Natural killer cell (primary cell): ENCODE results near the gene HIKESHI. TPM values are rescaled to one million over a fixed set of nuclear protein-coding genes. Genes with fewer than 3 reads are reported as not detected.
A peak's percentile ranks its signal among the peaks of the same experiment; 100 is the strongest.

Source experiments
- ATAC-seq, 3 donors: fragments of 150-1000 bp in 2 of 3; fragments of 200-7000 bp in 1 of 3; cut with Tn5 transposase; 1 replicate in 1 of 3; 2 replicates in 2 of 3; pipeline ENCODE4 v1.10.0; 2021; ENCODE audit warnings: mild to moderate bottlenecking in 2 of 3, moderate library complexity in 2 of 3
- DNase-seq, 2 donors: peaks; one replicate each; pipeline versions ENCODE4 v3.0.0 to v3.0.0-alpha.2; 2013 to 2021; ENCODE audit warnings: mixed read lengths in 1 of 2
- H3K27ac ChIP-seq: one replicate; pipeline ENCODE4 v1.5.1; 2013; ENCODE audit warnings: mild to moderate bottlenecking, low read length
- H3K27me3 ChIP-seq: one replicate; pipeline ENCODE4 v1.6.1; 2013; ENCODE audit warnings: low read length; ENCODE audit not compliant: control insufficient read depth, insufficient read depth
- H3K36me3 ChIP-seq: one replicate; pipeline ENCODE4 v1.6.1; 2013; ENCODE audit warnings: low read length; ENCODE audit not compliant: control insufficient read depth, insufficient read depth
- H3K4me1 ChIP-seq: one replicate; pipeline ENCODE4 v1.6.1; 2013; ENCODE audit warnings: low read length; ENCODE audit not compliant: control insufficient read depth, insufficient read depth
- H3K4me3 ChIP-seq: one replicate; pipeline ENCODE4 v1.5.1; 2013; ENCODE audit warnings: low read length
- H3K9me3 ChIP-seq: one replicate; pipeline ENCODE4 v1.6.1; 2013; ENCODE audit warnings: low read length; ENCODE audit not compliant: control insufficient read depth, insufficient read depth
- H3K27ac Mint-ChIP-seq, 2 donors: one replicate each; pipeline ENCODE4 v1.8.0; 2022; ENCODE audit warnings: mild to moderate bottlenecking in 2 of 2, mixed read lengths in 2 of 2, moderate library complexity in 1 of 2
- H3K27me3 Mint-ChIP-seq, 2 donors: one replicate each; pipeline ENCODE4 v1.8.0; 2022; ENCODE audit warnings: low read depth in 2 of 2, mixed read lengths in 2 of 2
- H3K36me3 Mint-ChIP-seq: one replicate; pipeline ENCODE4 v1.8.0; 2022; ENCODE audit warnings: mixed read lengths
- H3K4me1 Mint-ChIP-seq, 2 donors: one replicate each; pipeline ENCODE4 v1.8.0; 2022; ENCODE audit warnings: mixed read lengths in 2 of 2
- H3K4me3 Mint-ChIP-seq: one replicate; pipeline ENCODE4 v1.8.0; 2022; ENCODE audit warnings: mild to moderate bottlenecking, moderate library complexity, mixed read lengths
- H3K9me3 Mint-ChIP-seq, 2 donors: one replicate each; pipeline ENCODE4 v1.8.0; 2022; ENCODE audit warnings: mixed read lengths in 2 of 2
- CTCF ChIP-seq: fragments of 200-600 bp; IDR thresholded peaks from one replicate; pipeline ENCODE4 v1.8.0; 2022; ENCODE audit warnings: antibody characterized with exemption
- WGBS: methylation state at CpG from one replicate; pipeline ENCODE4 v1.1.7; 2013; ENCODE audit warnings: missing lambda C conversion rate; ENCODE audit not compliant: insufficient coverage; 5-methylcytosine and 5-hydroxymethylcytosine counted together
- intact Hi-C: fragments of 100-400 bp; cut with micrococcal nuclease; formaldehyde crosslinking; loops from one replicate; pipeline ENCODE4 v1.14.2; 2022
- total RNA-seq, 4 donors: library from RNA; stranded (reverse); fragments of 120-200 nt in 1 of 4; gene quantifications; one replicate each; pipeline versions ENCODE4 v1.2.3 to v1.2.4, GENCODE V29; 2013 to 2022

Gene HIKESHI
- total RNA-seq, 3 donors from 2014 or later (not counting 1 experiment from before 2014, with no cell fraction given) = 12.7 to 24.2 (median 18.2) TPM

GRCh38 chr11:86291466-86292262 is 10.4 kb upstream of the HIKESHI start:
- H3K4me3 ChIP-seq = no peak overlapping the region
- Mint-ChIP-seq H3K27ac (no peak overlapping the region), H3K4me1 (peaks cover 5 to 6% of the 10 kb centered on the region in 2 donors), H3K9me3 (no peaks in the 10 kb centered on the region), H3K27me3 (no peaks in the 10 kb centered on the region), H3K36me3 (no peaks in the 10 kb centered on the region), H3K4me3 (no peak overlapping the region)
- peak; percentile 65 for TF ChIP-seq CTCF
- intact Hi-C loops = loop anchor here (1.0 to 5.0 kb wide), 2 partner anchors 434 to 696 kb away; partner anchors contain the start of gene CCDC83
- H3K27ac ChIP-seq = no peak overlapping the region
- WGBS = 80% methylated on average over 1 of the region's 3 CpGs
- no peaks in the 10 kb centered on the region for H3K9me3 ChIP-seq
- DNase-seq (peak in 1 of 2 donors; percentile 78), ATAC-seq (peak; percentile 49 to 79 (median 66))
- H3K27me3 ChIP-seq = no peaks in the 10 kb centered on the region
- peaks cover 11% of the 10 kb centered on the region for H3K4me1 ChIP-seq
- no peaks in the 10 kb centered on the region for H3K36me3 ChIP-seq

- Histone ChIP-seq H3K4me1 (peaks cover 4% of the 10 kb centered on the region), H3K9me3 (no peaks in the 10 kb centered on the region), H3K36me3 (no peaks in the 10 kb centered on the region), H3K27ac (no peak overlapping the region), H3K27me3 (no peaks in the 10 kb centered on the region), H3K4me3 (no peak overlapping the region)
- intact Hi-C loops = loop anchor here (1.0 to 5.0 kb wide), 2 partner anchors 436 to 698 kb away; partner anchors contain the start of gene CCDC83
- TF ChIP-seq CTCF = no peak
- no peaks in the 10 kb centered on the region for H3K27me3 Mint-ChIP-seq
- peak in 1 of 2 donors; percentile 33 for DNase-seq
- no peaks in the 10 kb centered on the region for H3K36me3 Mint-ChIP-seq
- H3K27ac Mint-ChIP-seq = no peak overlapping the region
- WGBS = 65% methylated on average over 6 of the region's 6 CpGs
- no peak for ATAC-seq
- no peaks in the 10 kb centered on the region for H3K4me1 Mint-ChIP-seq
- H3K4me3 Mint-ChIP-seq = no peak overlapping the region
- no peaks in the 10 kb centered on the region for H3K9me3 Mint-ChIP-seq
Measured at GRCh38 chr11:86292912-86293616, 9.0 kb upstream of the HIKESHI start.

GRCh38 chr11:86294026-86294425 is 8.0 kb upstream of the HIKESHI start:
- H3K4me1 Mint-ChIP-seq = no peaks in the 10 kb centered on the region
- no peaks in the 10 kb centered on the region for H3K36me3 Mint-ChIP-seq
- H3K9me3 Mint-ChIP-seq = no peaks in the 10 kb centered on the region
- intact Hi-C loops = loop anchor here (5.0 kb wide), 1 partner anchor 437 kb away; the partner anchor contains the start of gene CCDC83
- Histone ChIP-seq H3K4me3 (no peak overlapping the region), H3K9me3 (no peaks in the 10 kb centered on the region), H3K27ac (no peak overlapping the region), H3K27me3 (no peaks in the 10 kb centered on the region), H3K36me3 (no peaks in the 10 kb centered on the region), H3K4me1 (peaks cover under 1% of the 10 kb centered on the region)
- no peaks in the 10 kb centered on the region for H3K27me3 Mint-ChIP-seq
- no peak overlapping the region for H3K4me3 Mint-ChIP-seq
- no peak overlapping the region for H3K27ac Mint-ChIP-seq
- DNase-seq = no peak
- TF ChIP-seq CTCF = no peak
- ATAC-seq = no peak
